H1 (cell line): ENCODE measurements around the gene SEMA4D. TPM values are rescaled to one million over a fixed set of nuclear protein-coding genes. Genes with fewer than 3 reads are reported as not detected.

ENCODE experiments used
- MAFK ChIP-seq: IDR thresholded peaks from 2 replicates; pipeline ENCODE4 v1.6.1; 2012; ENCODE audit warnings: low read depth, mild to moderate bottlenecking, improper control_type of control experiment, low read length
- polyA plus RNA-seq, 7 experiments: library from polyadenylated mRNA; depleted of rRNA in 3 of 7; stranded (reverse) in 5 of 7; unstranded in 2 of 7; fragments of >200 nt in 5 of 7; fragments of 200-250 nt in 2 of 7; gene quantifications; 1 replicate in 5 of 7; 2 replicates in 1 of 7; 4 replicates in 1 of 7; pipeline versions ENCODE4 v1.2.1 to v1.2.3, GENCODE V29; 2011 to 2013; ENCODE audit warnings: missing spikeins in 2 of 7, mixed read lengths in 2 of 7
- total RNA-seq: library from RNA; stranded (reverse); fragmentation: NEBNext Ultra II Directional; extraction: Animal tissue kit (Norgen Biotek cat#: 25700); gene quantifications from 2 replicates; pipeline ENCODE4 v1.2.1, GENCODE V29; 2021

The SEMA4D gene
- total and polyA plus RNA-seq, 2 of the 8 experiments (the other 6 are each of a cell fraction or from before 2014, with no cell fraction given) = 21.0 to 70.4 TPM

- no peak for TF ChIP-seq MAFK
Observed at GRCh38 chr9:89381308-89381609, 116.7 kb downstream of the SEMA4D start (continued).
